ENCODE results near the gene ROBO2.

ROBO2 gene

DNA sequence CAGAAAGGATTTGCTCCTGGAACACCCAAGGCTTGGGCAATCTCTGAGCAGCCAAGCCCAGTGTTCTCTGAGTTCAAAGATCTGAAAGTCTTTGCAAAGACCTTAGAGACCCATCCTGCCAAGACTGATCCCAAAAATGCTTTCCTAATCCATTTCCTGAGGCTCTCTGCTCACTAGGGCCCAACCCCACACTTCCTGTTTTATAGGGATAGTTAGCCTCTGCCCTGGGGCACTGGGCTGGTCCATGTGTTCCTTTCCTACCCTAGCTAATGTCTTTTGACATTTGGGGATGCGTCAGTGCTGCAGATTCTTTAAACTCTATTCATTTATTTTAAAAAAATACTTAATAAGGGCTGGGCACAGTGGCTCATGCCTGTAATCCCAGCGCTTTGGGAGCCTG is 372.7 kb downstream of the ROBO2 start:
- DNase-seq (ENCODE audit: low read depth in 3 of 3): no peak

DNA sequence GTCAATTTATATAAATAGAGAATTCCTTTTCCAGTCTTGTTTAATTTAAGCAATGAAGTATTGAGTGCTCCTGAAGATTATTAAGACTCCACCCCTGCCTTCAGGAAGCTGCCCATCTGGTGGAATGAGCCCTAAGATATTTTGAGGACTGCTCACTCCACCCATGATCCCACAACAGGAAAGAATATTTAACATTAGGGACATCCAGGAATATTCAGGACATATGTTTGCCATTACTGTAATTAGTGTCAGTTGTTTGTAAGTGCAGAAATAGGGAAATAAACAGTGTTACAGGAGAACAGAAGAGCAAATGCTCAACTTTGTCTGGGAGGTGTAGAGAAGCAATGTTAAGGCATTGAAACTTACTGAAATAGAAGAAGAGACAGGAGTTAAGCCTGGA is 375.0 kb downstream of the ROBO2 start:
- no peak for DNase-seq (ENCODE audit: low read depth in 3 of 3)

DNA sequence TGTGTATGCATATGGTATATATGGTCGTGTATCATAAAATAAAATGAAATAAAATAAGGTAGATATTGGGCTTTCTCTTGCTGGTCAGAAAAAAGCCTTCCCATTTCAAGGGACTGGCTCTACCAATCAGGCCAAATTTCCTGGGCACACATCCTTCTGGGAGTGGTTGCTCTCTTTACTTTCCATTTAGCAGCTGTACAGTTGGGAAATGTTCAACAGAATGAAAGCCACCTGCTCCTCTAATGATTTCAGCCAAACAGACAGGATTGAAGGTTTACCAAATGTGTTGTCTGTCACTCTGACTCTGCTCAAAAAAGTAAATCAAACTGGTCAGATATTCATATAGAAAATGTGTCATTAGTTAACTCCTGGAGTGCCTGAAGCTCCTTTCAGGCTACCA is 380.4 kb downstream of the ROBO2 start:
- no peak for DNase-seq (ENCODE audit: low read depth in 3 of 3)

DNA sequence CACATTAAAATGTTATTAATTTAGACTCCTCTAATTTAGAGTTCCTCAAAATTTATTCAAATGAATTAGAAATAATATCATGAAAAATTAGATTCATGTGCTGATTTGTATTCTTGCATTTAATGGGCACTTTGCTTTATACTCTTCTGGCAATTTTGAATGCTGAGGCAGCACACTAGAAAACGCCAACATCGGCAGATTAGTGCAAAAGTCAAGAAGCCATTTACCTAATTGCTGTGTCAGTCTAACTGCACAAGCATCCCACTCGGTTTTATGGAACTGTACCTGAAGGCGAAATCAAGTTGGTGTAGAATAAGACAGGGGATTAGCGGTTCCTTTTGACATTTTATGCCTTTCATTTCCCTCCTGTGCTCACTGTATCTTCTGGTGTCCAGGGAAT is 382.0 kb downstream of the ROBO2 start:
- DNase-seq (ENCODE audit: low read depth in 3 of 3): no peak

DNA sequence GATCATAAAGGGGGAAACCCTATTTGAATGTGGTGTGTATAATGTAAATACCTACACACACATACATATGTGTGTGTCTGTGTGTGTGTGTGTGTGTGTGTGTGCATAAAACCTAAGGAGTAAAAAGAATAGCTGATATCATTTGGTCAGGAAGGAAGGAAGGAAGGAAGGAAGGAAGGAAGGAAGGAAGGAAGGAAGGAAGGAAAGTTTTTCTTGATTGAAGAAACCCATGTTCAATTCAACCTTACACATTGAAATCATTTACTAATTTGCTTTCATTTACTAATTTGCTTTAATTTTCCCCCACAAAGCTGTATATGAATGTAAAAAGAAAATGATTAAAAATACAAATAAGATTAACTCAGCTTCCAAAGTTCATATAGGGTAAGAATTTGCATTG is 386.6 kb downstream of the ROBO2 start:
- no peak for DNase-seq (ENCODE audit: low read depth in 3 of 3)

DNA sequence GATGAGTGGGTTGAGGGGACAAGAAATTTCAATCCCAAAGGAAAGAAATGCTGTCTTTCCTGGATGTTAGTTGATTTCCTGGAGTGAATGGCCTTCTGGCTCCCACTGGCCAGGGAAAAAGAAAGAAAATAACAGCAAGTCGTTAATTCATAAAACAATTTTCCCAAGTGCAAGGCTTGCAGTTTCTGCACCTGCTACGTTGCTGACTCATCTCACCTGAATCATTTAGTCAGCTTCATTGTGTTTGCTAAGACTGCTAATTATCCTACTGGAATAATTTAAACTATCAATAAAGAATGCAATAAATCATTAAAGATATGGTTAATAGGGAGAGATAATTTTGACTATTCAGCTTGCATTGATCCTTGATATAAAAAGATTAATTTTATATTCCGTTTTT is 387.6 kb downstream of the ROBO2 start:
- no peak for DNase-seq (ENCODE audit: low read depth in 3 of 3)

DNA sequence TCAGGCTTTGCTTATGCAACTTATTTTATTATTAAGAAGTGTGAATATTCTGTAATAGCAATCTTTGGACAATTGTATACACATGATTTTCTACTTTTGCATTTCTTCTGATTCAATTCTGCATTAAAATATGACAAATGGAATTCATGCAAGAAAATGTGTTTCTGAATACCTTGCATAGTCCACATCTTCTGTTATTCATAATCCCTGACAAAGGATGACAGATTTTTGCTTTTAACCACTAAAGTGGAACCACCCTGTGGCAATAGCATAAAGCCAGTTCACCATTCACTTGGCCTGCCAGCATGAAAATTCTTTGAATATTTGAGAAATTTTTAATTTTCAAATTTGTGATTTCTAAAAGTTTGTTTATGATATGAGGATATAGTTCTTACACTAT is 397.0 kb downstream of the ROBO2 start:
- no peak for DNase-seq (ENCODE audit: low read depth in 3 of 3)

DNA sequence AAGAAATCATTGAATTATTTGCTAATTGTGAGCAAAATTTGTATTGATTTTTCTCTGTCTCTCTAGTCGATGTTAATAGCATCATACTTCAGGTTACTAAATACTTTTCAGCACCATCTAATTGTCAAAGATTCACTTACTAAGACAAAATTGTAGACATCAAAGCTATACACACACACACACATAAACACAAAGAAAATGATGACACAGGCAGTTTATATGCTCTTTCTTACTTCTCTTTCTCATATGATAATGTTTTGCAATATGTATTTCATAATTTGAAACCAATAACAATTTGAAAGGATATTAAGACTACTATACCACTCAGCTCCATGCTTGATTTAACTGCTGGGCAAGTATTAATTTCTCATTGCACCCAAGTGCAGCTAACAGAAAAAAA is 406.2 kb downstream of the ROBO2 start:
- DNase-seq (ENCODE audit: low read depth in 3 of 3): no peak

DNA sequence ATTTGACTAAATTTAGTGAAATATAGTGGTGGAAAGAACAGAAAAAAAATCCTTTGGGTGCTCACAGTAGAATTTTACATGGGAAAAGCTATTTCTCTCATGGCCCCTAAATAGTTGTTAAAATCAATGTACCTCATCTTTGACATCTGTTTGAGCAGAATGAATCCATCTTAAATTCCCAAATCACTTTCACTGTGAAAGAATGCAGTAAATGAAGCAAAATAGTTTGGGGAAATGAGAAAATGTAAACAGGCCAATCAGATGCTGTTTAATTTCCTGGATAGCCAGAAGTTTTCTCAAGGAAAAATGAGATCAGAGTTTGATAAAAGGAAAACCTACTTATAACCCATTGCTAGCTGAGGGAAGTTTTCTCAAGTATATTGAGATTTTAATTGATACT is 406.9 kb downstream of the ROBO2 start:
- DNase-seq (ENCODE audit: low read depth in 3 of 3): no peak

DNA sequence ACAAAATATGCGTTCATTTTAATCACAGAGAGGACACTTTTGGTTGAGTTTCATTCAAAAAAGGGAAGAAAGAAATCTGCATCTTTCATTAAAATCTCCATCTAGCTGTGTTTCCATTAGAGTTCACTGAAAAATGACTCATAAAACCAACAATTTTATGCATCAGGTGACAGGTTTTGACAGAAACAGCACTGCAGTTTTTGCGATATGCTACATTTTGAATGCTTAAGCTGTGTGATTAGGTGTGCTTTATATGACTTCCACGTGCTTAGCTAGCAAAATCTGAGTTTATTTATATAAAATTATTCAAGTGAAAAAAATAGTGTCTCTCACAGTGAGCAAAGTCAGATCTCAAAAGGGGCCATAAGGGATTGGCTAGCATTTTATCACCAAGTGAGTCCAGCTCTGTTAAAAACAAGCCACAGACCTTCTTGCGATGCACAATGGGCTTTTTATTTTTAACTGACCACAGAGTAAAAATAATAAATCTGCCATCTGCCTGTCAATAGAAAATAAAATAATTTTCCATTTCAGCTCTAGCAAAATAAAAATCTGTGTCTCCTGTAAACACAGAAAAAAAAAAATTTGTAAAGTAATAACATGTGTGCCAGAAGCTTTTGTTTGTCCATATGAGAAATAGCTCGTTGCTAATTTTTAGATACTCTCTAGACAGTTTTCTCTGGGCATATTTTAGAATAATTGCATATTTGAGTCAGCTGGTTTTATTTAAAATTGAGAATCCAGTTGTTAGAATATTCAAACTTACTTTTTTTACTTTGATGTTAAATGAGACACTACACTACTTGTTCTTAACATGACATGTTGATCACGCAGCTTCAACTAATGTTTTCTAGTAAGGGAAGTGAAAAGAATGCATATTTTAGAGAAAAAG is 409.8 kb downstream of the ROBO2 start:
- no peak for DNase-seq (ENCODE audit: low read depth in 3 of 3)

DNA sequence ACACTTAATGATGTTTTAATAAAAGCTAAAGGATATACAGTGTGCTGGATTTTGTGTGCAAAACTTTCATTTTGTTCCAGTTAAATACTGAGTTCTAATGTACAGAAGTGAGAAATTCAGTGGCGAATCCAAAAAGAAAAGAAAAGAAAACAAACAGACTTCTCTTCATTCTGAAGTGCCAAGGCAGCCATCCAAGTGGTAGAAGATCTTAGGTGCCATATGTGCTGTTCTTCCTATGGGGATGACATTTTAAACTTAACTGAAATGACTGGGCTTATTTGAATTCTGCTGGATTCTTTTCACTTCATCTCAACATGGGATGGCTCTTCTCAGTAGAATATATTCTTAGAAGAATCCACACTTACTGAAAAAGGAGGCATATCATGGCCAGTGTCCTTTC is 416.5 kb downstream of the ROBO2 start:
- no peak for DNase-seq (ENCODE audit: low read depth in 3 of 3)

DNA sequence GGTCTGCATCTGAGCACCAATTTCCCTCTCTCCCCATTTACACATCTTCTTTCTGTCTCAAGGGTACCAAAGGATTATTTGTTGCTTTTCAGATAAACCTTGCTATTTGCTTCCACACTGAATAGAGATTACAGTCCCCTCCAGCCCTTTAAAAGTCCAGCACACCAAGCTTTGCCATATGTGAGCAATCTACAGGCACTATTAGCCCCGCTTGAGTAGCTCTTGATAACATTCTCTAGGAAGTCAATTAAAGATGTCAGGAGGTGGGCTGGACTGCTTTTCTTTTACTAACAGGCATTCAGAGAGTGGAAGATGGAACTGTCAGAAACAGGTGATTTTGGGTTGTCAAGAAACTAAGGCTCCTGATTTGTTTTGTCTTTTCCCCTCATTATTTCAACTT is 417.0 kb downstream of the ROBO2 start:
- no peak for DNase-seq (ENCODE audit: low read depth in 3 of 3)

DNA sequence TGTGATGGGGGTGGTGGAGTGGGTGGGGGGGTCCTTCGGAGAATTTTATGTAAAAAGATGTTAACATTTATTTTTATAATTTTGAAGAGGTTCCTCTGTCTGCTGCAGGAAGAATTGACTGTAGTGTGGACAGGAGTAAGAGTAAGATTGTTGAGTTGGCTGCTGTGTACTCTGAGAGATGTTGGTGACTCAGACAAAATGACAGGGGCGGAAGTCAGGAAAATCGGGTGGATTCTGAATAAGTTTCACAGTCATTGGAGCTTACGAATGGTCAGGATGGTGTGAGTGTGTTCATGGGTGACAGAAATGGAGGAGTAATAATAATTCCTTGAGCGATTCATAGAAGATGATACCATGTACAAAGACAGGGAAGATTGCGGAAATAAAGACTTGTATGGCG is 420.0 kb downstream of the ROBO2 start:
- DNase-seq (ENCODE audit: low read depth in 3 of 3): no peak

DNA sequence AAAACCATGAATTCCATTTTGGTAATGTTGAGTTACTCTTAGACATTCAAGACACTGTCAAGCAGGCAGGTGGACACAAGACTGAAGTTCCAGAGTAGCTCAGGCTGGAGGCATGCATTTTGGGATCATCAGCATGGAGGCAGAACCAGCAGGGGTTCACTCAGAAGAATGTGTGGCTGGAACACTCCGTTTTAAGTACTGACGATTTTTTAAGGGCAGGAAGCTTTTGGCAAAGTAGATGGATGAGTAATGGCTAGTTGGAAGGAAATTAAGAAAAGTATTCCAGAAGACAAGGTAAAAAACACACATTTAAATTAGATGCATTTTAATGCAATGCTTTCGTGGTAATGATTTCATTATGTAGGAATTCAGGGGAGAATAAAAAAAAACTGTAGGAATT is 420.4 kb downstream of the ROBO2 start:
- no peak for DNase-seq (ENCODE audit: low read depth in 3 of 3)

DNA sequence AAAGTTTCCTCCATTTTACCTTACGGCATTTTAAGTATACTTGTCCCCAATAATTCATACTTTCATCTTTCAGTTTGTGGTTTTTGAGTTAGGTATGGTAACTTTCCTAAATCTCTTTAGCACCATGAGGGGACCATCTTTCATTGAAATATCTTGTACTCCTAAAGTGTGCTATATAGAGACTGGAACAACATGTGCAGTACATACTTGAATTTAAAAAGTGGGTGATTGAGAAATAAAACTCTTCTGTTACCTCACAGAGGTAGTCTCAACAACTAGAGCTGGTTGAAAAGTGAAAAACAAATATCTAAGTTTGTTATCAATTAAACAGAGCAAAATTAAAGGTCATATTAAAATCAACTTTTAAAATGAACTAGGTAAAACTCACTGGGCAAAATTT is 423.1 kb downstream of the ROBO2 start:
- DNase-seq (ENCODE audit: low read depth in 3 of 3): no peak

DNA sequence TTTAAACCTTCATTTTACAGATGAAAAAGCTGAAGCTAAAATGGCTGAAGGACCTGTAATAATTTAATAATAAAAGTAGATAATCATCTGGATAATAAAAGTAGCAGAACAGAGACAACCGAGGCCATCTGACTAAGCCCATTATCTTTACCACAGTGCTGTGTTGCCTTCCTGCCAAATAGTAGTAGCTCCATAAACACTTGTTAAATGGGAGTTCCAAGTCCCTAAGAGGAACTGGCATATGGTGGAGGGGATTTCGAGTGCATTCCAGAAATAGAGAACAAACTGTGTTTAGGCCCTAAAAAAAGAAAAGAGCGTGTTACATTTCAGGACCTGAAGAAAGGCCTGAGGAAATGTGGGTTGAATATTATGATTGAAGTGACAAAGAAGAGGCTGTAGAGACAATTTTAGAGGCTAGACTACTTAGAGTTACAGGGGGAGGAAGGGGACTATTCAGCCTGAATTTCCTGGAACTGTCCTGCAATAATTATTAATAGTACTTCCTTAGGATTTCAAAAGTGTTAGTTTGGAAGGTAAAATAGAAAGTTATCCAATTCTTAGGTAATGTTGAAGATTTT is 424.3 kb downstream of the ROBO2 start:
- DNase-seq (ENCODE audit: low read depth in 3 of 3): no peak

DNA sequence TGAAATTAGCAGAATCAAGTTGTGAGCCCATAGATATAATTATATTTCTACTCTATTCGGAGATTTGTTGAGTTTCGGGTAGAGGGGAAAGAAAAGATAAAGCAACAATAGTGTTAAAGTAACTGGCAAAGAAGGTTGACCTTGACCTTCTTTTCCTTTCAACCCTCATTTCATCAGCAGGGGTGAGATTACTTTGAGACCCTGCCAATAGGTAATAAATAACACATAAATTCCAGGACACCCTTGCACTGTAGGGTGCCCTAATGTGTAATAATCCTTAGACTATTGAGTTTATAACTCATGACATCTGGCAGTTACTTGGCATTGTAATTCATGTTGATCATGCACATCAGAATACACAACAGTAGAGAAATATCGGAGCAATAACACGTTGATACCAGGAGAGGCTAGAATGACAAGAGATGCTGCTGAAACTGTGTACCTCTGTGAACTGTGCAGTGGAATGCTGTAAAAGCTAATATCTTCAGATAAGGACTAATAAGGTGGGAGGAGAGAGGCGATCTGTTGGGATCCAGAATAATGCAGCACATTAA is 426.7 kb downstream of the ROBO2 start:
- no peak for DNase-seq (ENCODE audit: low read depth in 3 of 3)

DNA sequence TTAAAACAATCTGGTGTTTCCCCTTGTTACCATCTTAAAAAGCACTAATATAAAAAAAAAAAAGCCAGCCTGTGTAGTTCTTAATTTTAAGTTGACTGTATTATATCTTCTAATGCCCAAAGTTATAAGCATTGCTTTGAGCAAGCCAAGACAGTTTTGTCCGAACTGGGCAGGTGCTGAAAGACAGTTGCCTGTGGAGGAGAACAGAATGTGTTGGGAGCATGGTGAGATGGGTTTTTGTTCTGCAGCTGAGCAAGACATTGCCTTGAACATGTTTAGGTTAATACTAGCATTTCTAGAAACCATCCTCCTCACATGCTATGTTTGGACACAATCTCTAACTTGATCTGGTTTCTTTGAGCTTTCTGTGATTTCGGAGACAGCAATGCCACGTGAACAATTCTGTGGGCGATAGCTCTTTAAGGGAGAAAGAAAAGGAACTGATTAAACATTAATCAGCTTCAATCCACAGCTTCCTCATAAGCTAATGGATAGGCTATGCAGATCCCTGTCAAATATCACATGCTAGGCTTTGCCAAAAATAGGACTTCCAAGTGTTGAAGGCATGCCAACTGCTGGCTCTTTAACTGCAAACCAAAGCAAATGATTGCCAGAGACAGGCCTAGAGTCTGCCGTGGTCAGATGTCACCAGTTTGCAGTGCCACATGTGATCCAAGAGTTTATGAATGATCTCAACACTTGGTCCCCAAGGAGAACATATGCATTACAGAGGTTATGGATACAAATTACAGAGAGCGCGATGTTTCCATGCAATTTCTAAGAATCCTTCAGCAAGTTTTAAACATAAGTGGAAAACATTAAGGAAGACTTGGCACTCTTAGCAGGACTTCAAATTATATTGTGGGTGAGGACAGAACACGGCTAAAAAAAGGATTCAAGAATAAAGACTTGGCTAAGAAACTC is 428.1 kb downstream of the ROBO2 start:
- no peak for DNase-seq (ENCODE audit: low read depth in 3 of 3)

DNA sequence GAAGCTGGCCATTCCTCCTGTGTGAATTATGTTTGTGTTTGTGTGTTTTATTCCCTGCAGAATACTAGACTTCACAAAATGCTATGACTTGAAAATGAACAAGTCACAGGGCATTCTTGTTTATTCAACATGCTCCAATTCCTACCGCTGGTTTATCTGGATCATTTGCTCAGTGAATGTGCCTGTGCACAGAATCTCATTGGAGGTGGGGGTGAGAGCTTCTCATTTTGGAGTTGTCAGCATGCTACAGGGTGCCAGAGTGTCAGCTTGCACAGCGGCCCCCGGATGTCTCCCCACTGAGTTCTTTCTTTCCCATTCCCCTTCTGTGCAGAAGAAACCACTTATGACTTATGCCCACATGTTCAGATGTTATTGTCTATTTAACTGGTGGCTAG is 428.7 kb downstream of the ROBO2 start:
- DNase-seq (ENCODE audit: low read depth in 3 of 3): no peak

DNA sequence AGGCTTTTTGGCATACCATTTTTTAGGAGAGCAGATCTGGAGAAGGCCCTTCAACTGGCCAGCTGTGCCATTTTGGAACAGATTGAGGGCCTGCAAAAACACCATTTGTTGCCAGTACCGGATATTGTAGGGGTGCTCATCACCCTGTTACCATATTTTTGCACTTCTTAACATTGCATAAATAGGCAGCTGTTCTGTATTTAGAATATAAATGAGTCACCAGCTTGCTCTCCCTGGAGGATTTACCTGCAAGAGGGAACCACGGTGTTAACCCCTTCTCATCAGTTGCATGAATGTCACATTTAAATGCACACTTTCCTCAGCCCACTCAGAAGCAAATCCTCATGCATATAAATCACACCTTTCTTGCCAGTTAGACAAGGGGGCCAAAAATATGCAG is 435.6 kb downstream of the ROBO2 start:
- no peak for DNase-seq (ENCODE audit: low read depth in 3 of 3)

DNA sequence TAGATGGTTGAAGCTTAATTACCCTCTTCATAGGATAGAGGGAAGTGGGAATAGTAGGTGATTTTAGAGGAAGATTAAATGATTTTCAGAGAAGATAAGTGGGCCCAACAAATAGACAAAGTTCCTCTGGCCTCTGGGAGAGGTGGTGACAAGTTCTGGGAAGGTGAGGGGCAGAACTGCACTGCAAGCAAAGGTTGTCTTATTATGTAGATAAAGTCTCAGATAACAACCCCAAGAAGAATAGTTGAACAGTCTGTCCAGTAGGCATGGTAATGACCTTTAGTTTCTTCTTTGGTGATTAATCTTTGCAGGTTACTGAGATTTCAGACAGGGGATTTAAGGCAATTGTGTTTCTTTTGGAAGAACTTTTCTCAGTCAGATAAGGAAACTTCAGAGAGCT is 439.1 kb downstream of the ROBO2 start:
- no peak for DNase-seq (ENCODE audit: low read depth in 3 of 3)

DNA sequence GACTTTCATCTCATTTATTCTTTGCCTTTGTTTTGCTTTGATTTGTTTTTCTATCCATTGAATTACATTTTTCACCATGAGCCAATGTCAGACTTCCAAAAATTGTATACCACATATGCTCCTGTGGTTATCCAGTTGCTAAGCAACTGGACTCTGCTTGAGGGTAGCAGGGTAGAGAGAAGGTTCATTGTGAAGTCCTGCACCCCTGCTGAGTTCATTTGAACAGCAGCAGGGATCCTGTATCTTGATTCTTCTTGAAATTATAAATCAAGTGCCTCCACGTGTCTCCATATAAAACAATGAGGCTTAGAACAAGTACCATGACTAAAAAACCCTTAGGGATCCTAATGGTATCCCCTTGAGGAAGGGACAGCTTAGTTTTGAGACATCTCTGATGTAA is 449.3 kb downstream of the ROBO2 start:
- no peak for DNase-seq (ENCODE audit: low read depth in 3 of 3)

All from stimulated activated CD4-positive, alpha-beta T cell treated with anti-CD3 and anti-CD28 coated beads, TNF-alpha, amount 100 ng/mL, for 24 hours (primary cell).